MCF 10A (cell line): ENCODE measurements around the gene PDRG1. TPM values are rescaled to one million over a fixed set of nuclear protein-coding genes. Genes with fewer than 3 reads are reported as not detected.
"Not testable (repeated sequence)": the region's sequence is repeated elsewhere in the genome, so short reads cannot be mapped to it uniquely, and the experiment has no call there.

Source experiments
- BruUV-seq: library from RNA; stranded (reverse); fragments of 400-500 nt; replicated peaks from 2 replicates; lab custom pipeline; 2021; lab: Mats Ljungman, UMichigan
- CTCF ChIA-PET: fragments of 300-600 bp; sonication (Branson Sonifier 250); formaldehyde crosslinking; extraction: SDS; loops from one replicate; lab custom pipeline; 2021; ENCODE audit warnings: antibody characterized with exemption, inconsistent platforms; lab: Yijun Ruan, JAX
- POLR2A ChIA-PET: fragments of 300-600, 350-650 bp; sonication (Branson Sonifier 250); formaldehyde crosslinking; extraction: SDS; loops from one replicate; lab custom pipeline; 2020; ENCODE audit warnings: antibody characterized with exemption, inconsistent platforms; lab: Yijun Ruan, JAX
- DNase-seq: peaks from one replicate; pipeline ENCODE4 v3.0.0-alpha.2; 2018; ENCODE audit not compliant: unreplicated experiment
- H3K27ac Mint-ChIP-seq: one replicate; pipeline ENCODE4 v1.8.0; 2022; ENCODE audit warnings: mild to moderate bottlenecking, low read depth, mixed read lengths; ENCODE audit not compliant: unreplicated experiment
- H3K27me3 Mint-ChIP-seq: one replicate; pipeline ENCODE4 v1.8.0; 2022; ENCODE audit warnings: mixed read lengths; ENCODE audit not compliant: insufficient read depth, unreplicated experiment
- H3K36me3 Mint-ChIP-seq: one replicate; pipeline ENCODE4 v1.8.0; 2022; ENCODE audit warnings: mild to moderate bottlenecking, moderate library complexity, mixed read lengths; ENCODE audit not compliant: insufficient read depth, unreplicated experiment
- H3K4me1 Mint-ChIP-seq: one replicate; pipeline ENCODE4 v1.8.0; 2022; ENCODE audit warnings: mixed read lengths; ENCODE audit not compliant: insufficient read depth, unreplicated experiment
- H3K4me3 Mint-ChIP-seq: one replicate; pipeline ENCODE4 v1.8.0; 2022; ENCODE audit warnings: mild to moderate bottlenecking, moderate library complexity, mixed read lengths; ENCODE audit not compliant: unreplicated experiment
- H3K9me3 Mint-ChIP-seq: one replicate; pipeline ENCODE4 v1.8.0; 2022; ENCODE audit warnings: mixed read lengths; ENCODE audit not compliant: unreplicated experiment
- intact Hi-C: fragments of 100-400 bp; cut with micrococcal nuclease; formaldehyde crosslinking; loops from 2 replicates; pipeline ENCODE4 v1.14.1; 2022
- total RNA-seq: library from RNA; stranded (reverse); gene quantifications from 2 replicates; pipeline ENCODE4 v1.2.3, GENCODE V29; 2022
- TF ChIP-seq, protein P1 (sequence below): fragments of 200-600 bp; IDR thresholded peaks from one replicate; pipeline ENCODE4 v1.8.0; 2022; ENCODE audit warnings: antibody characterized with exemption, mild to moderate bottlenecking; ENCODE audit not compliant: unreplicated experiment

Gene PDRG1
- total RNA-seq, 1 experiment from 2014 or later = 16.3 TPM

DNA sequence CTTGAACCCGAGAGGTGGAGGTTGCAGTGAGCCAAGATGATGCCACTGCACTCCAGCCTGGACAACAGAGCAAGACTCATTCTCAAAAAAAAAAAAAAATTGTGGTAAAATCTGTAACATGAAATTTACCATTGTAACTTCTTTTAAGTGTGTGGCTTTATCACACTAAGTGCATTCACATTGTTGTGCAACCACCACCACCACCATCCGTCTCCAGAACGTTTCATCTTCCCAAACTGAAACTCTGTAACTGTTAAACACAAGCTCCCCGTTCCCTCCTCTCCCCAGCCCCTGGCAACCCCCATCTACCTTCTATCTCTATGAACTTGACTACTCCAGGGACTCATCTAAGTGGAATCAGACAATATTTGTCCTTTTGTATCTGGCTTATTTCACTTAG, 29.7 kb downstream of the PDRG1 start:
- intact Hi-C loops = no loop called here

DNA sequence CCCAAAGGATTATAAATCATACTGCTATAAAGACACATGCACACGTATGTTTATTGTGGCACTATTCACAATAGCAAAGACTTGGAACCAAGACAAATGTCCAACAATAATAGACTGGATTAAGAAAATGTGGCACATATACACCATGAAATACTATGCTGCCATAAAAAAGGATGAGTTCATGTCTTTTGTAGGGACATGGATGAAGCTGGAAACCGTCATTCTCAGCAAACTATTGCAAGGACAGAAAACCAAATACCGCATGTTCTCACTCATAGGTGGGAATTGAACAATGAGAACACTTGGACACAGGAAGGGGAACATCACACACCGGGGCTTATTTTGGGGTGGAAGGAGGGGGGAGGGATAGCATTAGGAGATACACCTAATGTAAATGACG, 30.4 kb downstream of the PDRG1 start:
- H3K4me1 Mint-ChIP-seq, BruUV-seq, intact Hi-C loops, H3K27ac Mint-ChIP-seq, POLR2A ChIA-PET, H3K4me3 Mint-ChIP-seq, DNase-seq, H3K9me3 Mint-ChIP-seq, H3K36me3 Mint-ChIP-seq: not testable (repeated sequence)
- peaks cover 64% of the 10 kb centered on the region for H3K27me3 Mint-ChIP-seq
- CTCF ChIA-PET = interaction anchor here (3.5 kb wide), 1 partner anchor 69 kb away, joined by 24 read pairs; no protein-coding TSS in a partner anchor

More for the DNA sequence above, 29.7 kb downstream of the PDRG1 start:
- Mint-ChIP-seq H3K4me1 (peaks cover 6% of the 10 kb centered on the region), H3K27ac (no peak overlapping the region), H3K4me3 (no peak overlapping the region), H3K9me3 (no peaks in the 10 kb centered on the region), H3K36me3 (no peaks in the 10 kb centered on the region), H3K27me3 (peaks cover 63% of the 10 kb centered on the region)
- ChIA-PET POLR2A (no interaction called here), CTCF (interaction anchor here (0.8 to 3.5 kb wide), 2 partner anchors 70 to 75 kb away, joined by 4 to 24 read pairs; no protein-coding TSS in a partner anchor)
- no TSS peak for BruUV-seq
- no peak for DNase-seq
- TF ChIP-seq, protein P1, sequence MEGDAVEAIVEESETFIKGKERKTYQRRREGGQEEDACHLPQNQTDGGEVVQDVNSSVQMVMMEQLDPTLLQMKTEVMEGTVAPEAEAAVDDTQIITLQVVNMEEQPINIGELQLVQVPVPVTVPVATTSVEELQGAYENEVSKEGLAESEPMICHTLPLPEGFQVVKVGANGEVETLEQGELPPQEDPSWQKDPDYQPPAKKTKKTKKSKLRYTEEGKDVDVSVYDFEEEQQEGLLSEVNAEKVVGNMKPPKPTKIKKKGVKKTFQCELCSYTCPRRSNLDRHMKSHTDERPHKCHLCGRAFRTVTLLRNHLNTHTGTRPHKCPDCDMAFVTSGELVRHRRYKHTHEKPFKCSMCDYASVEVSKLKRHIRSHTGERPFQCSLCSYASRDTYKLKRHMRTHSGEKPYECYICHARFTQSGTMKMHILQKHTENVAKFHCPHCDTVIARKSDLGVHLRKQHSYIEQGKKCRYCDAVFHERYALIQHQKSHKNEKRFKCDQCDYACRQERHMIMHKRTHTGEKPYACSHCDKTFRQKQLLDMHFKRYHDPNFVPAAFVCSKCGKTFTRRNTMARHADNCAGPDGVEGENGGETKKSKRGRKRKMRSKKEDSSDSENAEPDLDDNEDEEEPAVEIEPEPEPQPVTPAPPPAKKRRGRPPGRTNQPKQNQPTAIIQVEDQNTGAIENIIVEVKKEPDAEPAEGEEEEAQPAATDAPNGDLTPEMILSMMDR = no peak

DNA sequence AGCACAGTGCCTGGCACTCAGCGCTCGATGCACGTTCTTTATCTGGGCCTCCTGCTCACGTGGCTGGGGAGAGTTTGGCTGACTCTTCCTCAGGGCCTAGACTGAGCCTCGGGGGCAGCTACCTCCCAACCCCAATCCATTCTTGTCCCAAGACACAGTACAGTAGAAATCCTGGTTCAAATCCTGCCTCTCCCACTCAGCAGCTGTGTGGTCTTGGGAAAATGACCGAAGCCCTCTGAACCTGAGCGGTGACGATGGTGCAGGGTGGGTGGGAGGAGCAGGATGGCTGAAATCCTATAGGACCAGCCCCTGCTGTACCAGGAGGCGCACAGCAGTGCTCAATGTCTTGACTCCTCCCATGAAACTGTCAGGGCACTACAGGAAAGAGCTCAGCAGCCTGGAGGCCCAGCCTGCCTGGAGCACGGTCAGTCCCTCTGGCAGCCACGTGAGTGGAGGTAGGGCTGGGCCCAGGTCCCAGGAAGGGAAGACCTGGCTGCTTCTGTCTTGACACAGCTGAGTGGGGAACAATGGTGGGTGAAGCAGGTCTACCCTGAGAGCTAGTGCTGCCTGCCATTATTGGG, 31.5 kb downstream of the PDRG1 start:
- Mint-ChIP-seq H3K36me3 (no peaks in the 10 kb centered on the region), H3K27ac (no peak overlapping the region), H3K4me3 (no peak overlapping the region), H3K27me3 (peaks cover 55% of the 10 kb centered on the region), H3K4me1 (peaks cover 6% of the 10 kb centered on the region), H3K9me3 (no peaks in the 10 kb centered on the region)
- no TSS peak for BruUV-seq
- CTCF ChIA-PET = interaction anchor here (0.5 to 0.8 kb wide), 2 partner anchors 45 to 287 kb away, joined by 3 read pairs; no protein-coding TSS in a partner anchor
- POLR2A ChIA-PET = interaction anchor here (0.5 to 1.1 kb wide), 2 partner anchors 10 to 13 kb away, joined by 3 to 5 read pairs; no protein-coding TSS in a partner anchor
- intact Hi-C loops = no loop called here
- DNase-seq = no peak
- TF ChIP-seq, protein P1 = no peak

DNA sequence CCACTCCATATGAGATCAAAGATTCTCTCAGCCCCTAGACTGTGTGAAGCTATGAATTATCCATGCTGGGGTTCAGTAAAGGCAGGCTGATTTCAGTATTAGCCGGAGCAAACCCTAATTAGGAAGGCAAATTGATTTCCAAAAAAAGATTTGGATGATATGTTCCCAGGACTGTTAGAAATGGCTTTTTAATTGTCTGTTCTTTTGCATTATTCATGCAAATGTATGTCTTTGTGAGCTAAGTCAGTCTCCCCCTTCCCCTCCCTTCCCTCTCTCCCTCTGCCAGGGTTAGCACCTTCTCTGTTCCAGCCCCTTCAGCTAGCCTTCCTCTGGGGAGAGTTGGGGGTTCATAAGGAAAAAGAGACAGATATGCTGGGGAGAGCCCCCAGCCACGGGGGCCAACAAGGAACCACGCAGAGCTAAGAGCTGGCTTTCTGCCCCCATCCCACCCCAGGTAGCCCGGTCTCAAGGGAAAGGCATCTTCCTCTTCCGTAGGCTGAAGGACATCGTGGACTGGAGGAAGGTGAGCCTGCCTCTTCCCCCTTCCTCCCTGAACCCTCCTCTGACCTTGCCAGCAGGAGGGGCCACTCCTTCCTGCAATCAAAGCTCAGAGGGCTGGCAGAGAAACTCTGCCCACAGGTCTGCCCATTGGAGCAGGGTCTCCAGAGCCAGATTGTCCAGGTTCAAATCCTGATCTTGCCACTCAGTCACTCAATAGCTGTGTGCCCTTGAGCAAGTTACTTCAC, 32.3 kb downstream of the PDRG1 start:
- intact Hi-C loops = no loop called here
- ChIA-PET POLR2A (interaction anchor here (0.8 to 1.1 kb wide), 2 partner anchors 11 to 33 kb away, joined by 3 read pairs; partner anchors contain the start of gene PDRG1), CTCF (interaction anchor here (0.7 to 1.1 kb wide), 5 partner anchors 32 to 466 kb away, joined by 3 to 5 read pairs (median 3); partner anchors contain the start of genes PDRG1 and XKR7)
- no peak for DNase-seq
- TF ChIP-seq, protein P1 = no peak
- H3K27me3 Mint-ChIP-seq = peaks cover 47% of the 10 kb centered on the region
- BruUV-seq = no TSS peak
- peaks cover 6% of the 10 kb centered on the region for H3K4me1 Mint-ChIP-seq
- H3K4me3 Mint-ChIP-seq = no peak overlapping the region
- H3K36me3 Mint-ChIP-seq = no peaks in the 10 kb centered on the region
- no peak overlapping the region for H3K27ac Mint-ChIP-seq
- no peaks in the 10 kb centered on the region for H3K9me3 Mint-ChIP-seq
